ENCODE data around the gene RREB1. TPM values are rescaled to one million over a fixed set of nuclear protein-coding genes. Genes with fewer than 3 reads are reported as not detected.

The RREB1 gene
- total and polyA plus RNA-seq, 2 of the 4 experiments (the other 2 are of a cell fraction) = 8.4 to 14.5 TPM

DNA sequence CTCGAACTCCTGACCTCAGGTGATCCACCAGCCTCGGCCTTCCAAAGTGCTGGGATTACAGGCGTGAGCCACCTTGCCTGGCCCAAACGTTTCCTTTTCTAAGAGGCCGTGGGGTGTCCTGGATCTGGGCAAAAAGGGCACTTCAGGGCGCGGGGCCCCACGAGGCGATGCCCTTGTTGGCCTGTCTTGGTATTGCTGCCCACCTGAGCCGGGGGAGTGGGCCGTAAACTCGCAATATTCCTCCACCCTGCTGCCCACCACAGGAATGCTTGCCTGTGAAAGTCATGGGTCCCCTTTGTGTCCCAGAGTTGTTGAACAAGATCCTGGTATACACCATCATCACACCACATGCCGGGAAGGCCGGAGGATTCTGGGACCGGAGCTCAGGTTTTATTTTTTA lies 156.3 kb downstream of the RREB1 start:
- DNase-seq (no peak), ATAC-seq (ENCODE audit: low read depth) (no peak)
- peaks cover 5% of the 10 kb centered on the region for H3K9me3 ChIP-seq (ENCODE audit: control insufficient read depth, insufficient read depth, low read length)
- H3K14ac ChIP-seq (replicated peaks; ENCODE audit: low read depth, low read length) = no peak overlapping the region
- H3K23ac ChIP-seq (ENCODE audit: low read depth, low read length) = no peak overlapping the region
- H3K27me3 ChIP-seq (ENCODE audit: control insufficient read depth, insufficient read depth, low read length) = no peaks in the 10 kb centered on the region
- H2AK9ac ChIP-seq (replicated peaks; ENCODE audit: low read depth, low read length, poor library complexity) = no peak overlapping the region
- intact Hi-C loops (cut with micrococcal nuclease) (loop anchor here (5.0 kb wide), 1 partner anchor 587 kb away; no protein-coding TSS in a partner anchor), in situ Hi-C loops (cut with MboI; ENCODE audit: low sequenced_read_pairs) (no loop called here), dilution Hi-C loops (cut with HindIII; ENCODE audit: low sequenced_read_pairs, unreplicated experiment) (no loop called here)
- peaks cover 7% of the 10 kb centered on the region for H3K4me1 ChIP-seq (ENCODE audit: control insufficient read depth, insufficient read depth, low read length)
- H3K27ac ChIP-seq (ENCODE audit: insufficient read depth, low read length) = no peak overlapping the region
- H2BK5ac ChIP-seq (ENCODE audit: low read depth, low read length, poor library complexity, severe bottlenecking) = no peak overlapping the region
- peaks cover 16% of the 10 kb centered on the region for H3K9me1 ChIP-seq (ENCODE audit: insufficient read depth, low read length)
- no peak overlapping the region for H2AFZ ChIP-seq (replicated peaks; ENCODE audit: low read length, poor library complexity)
- H3K4me2 ChIP-seq (ENCODE audit: low read depth, low read length) = no peak overlapping the region
- ChIA-PET CTCF (interaction anchor here (0.7 to 1.1 kb wide), 3 partner anchors 11 to 540 kb away, joined by 3 to 5 read pairs (median 4); no protein-coding TSS in a partner anchor), POLR2A (ENCODE audit: unreplicated experiment) (no interaction called here)
- H2BK120ac ChIP-seq (ENCODE audit: low read depth, low read length) = no peak overlapping the region
- no TSS peak for BruUV-seq (replicated peaks)
- H4K20me1 ChIP-seq (ENCODE audit: insufficient read depth, low read length) = no peaks in the 10 kb centered on the region
- H2BK15ac ChIP-seq (ENCODE audit: low read depth, low read length) = no peak overlapping the region
- H3K36me3 ChIP-seq (ENCODE audit: control insufficient read depth, insufficient read depth, low read length) = no peaks in the 10 kb centered on the region
- H3K4ac ChIP-seq (ENCODE audit: low read depth, low read length) = no peak overlapping the region
- no peak overlapping the region for H4K8ac ChIP-seq (ENCODE audit: low read depth in 2 of 2, low read length in 2 of 2)
- no peak for TF ChIP-seq FOS (IDR thresholded peaks at IDR 0.05; ENCODE audit: low read depth, low read length)
- no peak for TF ChIP-seq SMC3 (IDR thresholded peaks at IDR 0.05; ENCODE audit: low read depth, low read length)
- no peak overlapping the region for H2BK20ac ChIP-seq (ENCODE audit: low read depth, low read length)
- no peaks in the 10 kb centered on the region for H3K79me1 ChIP-seq (ENCODE audit: low read depth in 1 of 2, low read length in 2 of 2)
- 88% methylated on average over 6 of the region's 15 CpGs; no CpG with 5 or more reads in 1 of the 2 experiments for WGBS, 2 experiments (ENCODE audit: extremely low coverage in 2 of 2, insufficient read length in 1 of 2)
- no peak overlapping the region for H2AK5ac ChIP-seq (ENCODE audit: low read depth, low read length)
- H4K91ac ChIP-seq (ENCODE audit: insufficient read depth, low read depth, low read length) = no peak overlapping the region
- H3K18ac ChIP-seq (ENCODE audit: low read depth, low read length) = no peak overlapping the region
- no peak overlapping the region for H3K56ac ChIP-seq (ENCODE audit: extremely low read depth, insufficient read depth, low read length)
- H4K5ac ChIP-seq (ENCODE audit: low read depth, low read length) = no peak overlapping the region
- H3K9ac ChIP-seq (ENCODE audit: low read depth, low read length) = no peak overlapping the region
- no peak overlapping the region for H3K4me3 ChIP-seq (ENCODE audit: insufficient read depth, low read depth, low read length)
